IPS DF 4.7 (cell line): Measurements from ENCODE around the gene P3H3.

ENCODE experiments used
- DNase-seq: peaks from one replicate; pipeline ENCODE4 v3.0.0-alpha.2; 2013; ENCODE audit warnings: low spot score; ENCODE audit errors: extremely low read depth

Gene P3H3, protein sequence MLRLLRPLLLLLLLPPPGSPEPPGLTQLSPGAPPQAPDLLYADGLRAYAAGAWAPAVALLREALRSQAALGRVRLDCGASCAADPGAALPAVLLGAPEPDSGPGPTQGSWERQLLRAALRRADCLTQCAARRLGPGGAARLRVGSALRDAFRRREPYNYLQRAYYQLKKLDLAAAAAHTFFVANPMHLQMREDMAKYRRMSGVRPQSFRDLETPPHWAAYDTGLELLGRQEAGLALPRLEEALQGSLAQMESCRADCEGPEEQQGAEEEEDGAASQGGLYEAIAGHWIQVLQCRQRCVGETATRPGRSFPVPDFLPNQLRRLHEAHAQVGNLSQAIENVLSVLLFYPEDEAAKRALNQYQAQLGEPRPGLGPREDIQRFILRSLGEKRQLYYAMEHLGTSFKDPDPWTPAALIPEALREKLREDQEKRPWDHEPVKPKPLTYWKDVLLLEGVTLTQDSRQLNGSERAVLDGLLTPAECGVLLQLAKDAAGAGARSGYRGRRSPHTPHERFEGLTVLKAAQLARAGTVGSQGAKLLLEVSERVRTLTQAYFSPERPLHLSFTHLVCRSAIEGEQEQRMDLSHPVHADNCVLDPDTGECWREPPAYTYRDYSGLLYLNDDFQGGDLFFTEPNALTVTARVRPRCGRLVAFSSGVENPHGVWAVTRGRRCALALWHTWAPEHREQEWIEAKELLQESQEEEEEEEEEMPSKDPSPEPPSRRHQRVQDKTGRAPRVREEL

DNA sequence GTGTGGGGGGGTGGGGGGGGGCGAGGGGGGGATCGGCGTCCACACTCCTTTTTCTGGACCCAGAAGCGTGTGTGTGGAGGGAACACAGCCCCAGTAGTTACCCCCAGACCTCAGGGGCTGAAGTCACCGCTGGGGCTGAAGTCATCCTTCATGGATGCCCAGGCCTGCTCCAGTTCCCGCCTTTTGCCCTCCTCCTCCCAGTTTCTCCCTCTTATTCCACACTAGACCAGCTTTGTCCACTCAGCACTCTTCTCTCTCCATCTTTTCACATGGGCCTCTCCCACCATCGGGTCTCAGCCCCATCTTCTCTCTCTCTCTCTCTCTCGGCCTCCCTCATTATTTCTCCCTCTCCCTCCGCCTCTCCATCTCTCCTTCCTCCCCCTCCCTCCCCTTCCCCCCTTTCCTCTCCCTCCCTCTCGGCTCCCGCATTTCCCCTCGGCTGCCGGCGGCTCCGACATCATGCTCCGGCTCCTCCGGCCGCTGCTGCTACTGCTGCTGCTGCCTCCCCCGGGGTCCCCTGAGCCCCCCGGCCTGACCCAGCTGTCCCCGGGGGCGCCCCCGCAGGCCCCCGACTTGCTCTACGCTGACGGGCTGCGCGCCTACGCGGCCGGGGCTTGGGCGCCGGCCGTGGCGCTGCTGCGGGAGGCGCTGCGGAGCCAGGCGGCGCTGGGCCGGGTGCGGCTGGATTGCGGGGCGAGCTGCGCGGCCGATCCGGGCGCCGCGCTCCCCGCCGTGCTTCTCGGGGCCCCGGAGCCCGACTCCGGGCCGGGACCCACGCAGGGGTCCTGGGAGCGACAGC is at the start of gene P3H3:
Gene P3H3, plus strand, starts transcription at position 426 of the 799 bp plus-strand sequence. Its CDS starts 34 bp downstream, at position 460.
- no peak for DNase-seq

DNA sequence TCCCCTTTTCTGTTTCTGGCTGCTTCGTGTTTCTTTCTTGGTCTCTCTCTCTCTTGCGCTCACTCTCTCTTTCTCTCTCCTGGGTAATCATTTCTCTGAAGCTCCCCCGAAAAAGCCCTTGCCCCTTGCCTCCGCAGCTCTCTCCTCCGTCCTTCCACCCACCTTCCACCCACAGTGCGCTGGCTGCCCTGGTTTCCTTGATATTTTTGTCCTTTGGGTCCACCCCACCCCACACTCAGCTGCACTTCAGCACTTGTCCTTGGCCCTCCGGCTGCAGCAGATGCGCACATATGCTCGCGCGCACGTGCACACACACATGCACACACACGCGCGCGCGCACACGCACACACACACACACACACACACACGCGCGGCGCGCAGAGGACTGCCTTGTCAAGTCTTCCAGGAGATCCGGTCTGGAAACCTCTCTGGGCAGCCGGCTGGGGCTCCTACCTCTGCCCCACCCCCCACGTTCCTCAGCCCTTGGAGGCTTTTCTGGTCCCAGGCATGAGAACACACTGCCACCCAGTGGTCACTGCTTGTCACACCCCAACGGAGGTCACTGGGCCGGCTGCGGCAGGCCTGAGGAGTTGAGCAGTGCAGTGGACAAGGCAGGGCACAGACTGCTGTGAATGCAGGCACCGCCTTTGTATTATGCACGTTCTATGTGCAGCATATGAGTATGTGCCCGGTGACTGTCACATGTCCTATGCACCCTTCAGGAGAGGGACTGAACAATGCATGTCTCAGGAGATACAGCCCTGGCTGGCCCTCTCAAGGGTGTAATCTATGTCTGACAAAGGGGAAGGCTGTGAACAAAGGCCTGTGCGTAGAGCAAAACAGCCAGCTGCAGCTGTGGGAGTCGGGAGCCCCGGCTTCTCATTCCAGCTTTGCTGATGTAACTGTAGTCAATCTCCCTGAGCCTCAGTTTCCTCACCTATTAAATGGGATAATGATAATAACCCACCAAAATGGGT is 49.3 kb upstream of the P3H3 start:
- DNase-seq, result no peak

DNA sequence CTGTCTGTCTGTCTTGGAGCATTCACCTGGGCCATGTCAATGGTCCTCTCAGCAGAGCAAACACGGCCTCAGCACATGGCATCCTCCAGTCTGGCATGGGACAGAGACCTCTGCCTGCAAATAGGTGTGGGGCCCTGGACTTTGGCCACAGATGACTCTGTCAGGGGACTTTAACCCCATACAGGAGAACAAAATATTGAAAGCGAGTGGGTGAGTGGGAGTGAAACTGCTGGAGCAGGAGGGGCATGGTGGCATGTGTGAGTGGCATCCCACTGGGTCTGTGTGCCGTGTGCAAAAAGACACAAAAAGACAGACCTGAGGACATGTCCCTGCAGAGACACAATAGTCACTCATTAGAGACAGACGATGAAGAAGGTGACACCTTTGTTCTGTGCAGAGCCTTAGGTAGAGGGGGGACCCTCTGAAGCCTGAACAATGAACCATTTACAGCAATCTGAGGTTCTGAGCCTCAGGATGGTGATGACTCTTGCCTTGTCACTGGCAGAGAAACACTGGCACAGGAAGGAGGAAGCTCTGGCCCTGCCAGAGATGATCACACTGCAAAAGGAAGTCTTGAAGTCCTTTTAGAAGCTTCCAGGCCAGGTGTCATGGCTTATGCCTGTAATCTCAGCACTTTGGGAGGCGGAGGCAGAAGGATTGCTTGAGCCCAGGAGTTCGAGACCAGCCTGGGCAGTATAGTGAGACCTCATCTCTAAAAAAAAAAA is 48.3 kb upstream of the P3H3 start:
- no peak for DNase-seq

DNA sequence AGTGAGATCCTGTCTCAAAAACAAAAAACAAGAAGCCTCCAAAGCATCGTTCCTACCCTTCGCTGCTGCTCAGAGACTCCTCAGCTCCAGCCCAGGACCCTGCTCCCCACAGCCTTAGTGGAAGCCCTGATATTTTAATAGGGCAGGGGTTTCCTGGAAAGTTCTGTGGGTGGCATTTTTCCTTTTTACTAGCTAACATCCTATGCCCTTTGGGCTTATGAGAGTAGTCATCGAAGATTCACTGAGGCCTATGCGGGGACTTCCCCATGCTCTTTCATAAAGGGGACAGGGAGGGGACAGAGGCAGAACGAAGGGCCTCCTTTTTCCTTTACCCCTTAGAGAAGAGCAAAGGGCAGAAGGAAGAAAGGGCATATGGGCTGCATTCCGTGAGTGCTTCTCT is 47.6 kb upstream of the P3H3 start:
- no peak for DNase-seq

DNA sequence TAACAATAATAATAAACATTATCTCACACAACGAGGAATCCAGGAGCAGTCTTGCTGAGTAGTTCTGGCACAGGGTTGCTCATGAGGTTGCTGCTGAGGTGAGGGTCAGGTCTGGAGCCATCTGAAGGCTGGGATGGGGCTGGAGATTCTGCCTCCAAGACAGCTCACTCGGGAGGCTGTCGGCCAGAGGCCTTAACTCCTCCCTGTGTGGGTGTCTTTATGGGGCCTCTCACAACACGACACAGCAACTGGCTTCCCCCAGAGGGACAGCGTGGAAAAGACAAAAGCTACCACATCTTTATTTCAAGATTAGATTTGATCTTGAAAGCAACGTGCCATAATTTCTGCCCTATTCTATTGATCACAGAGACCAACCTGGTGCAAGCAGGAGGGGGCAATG is 46.1 kb upstream of the P3H3 start:
- DNase-seq, result no peak

DNA sequence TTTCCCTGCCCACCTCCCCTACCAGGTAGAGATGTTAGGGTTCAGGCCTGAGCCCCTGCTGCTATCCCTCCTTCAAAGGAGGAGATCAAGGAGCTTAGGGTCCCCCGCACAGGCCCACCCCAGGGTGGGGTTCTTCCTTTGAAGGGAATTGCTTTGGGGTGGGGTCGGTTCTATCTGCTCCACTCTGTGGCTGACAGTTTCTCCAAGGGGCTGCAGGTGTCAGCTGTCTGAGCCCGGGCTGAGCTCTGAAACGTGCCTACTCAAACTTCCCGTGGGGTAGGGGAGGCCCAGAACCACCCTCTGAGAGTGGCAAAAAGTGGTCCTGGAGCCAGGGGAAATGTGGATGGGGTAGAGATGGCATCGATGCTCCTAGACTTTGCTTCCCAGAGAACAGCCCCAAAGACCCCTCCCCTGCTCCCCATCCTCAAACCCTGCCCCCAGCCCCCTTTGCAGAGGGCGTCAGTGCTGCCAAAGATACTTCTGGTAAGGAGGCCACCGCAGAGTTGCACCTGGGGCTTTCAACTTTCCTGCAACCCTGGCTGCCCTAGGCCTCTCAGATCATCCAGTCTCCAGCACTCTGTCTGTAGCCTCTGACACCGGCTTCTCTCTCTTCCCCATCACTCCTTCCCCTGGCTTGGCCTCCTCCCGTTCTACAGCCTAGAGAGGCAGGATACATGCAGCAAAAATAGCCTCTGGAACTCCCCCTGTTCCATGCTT is 45.2 kb upstream of the P3H3 start:
- DNase-seq, result no peak

DNA sequence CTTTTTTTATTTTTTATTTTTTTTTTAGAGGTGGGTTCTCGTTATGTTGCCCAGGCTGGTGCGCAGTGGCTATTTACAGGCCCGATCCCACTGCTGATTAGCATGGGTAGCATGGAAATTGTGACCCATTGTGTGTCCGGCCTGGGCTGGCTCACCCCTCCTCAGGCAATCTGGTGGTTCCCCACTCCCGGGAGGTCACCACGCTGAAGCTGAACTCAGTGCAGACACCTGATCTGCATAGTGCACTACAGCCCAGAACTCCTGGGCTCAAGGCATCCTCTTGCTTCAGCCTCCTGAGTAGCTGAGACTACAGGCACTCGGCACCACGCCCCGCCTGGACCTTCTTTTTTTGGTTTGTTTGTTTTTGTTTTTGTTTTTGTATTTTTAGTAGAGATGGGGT is 44.4 kb upstream of the P3H3 start:
- no peak for DNase-seq

DNA sequence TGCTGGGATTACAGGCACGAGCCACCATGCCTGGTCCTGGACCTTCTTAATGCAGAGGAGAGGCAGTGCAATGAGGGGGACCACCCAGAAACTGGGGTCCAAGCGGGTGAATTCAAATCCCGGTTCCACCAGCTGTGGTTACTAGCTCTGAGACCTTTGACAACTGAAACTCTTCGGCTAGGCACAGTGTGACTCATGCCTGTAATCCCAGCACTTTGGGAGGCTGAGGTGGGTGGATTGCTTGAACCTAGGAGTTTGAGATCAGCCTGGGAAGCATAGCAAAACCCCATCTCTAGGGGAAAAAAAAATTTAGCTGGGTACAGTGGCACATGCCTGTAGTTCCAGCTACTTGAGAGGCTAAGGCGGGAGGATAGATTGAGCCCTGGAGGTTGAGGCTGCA is 43.9 kb upstream of the P3H3 start:
- DNase-seq, result no peak

DNA sequence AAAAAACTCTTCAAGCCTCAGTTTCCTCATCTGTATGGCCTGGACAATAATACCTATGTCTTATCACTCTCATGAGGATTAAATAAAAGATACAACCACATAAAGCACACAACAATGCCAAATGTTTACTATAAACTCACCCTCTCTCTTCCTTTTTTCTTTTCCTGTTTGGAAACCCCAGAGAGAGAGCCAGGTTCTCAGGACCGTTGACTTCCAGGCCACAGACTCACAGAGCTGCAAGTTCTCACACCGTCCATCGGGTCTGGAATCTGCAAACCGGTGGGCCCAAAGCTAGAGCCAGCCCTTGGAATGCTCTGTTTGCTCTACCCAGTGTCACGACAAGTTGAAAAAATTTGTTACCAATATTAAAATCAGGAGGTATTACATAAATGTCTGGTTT is 43.4 kb upstream of the P3H3 start:
- no peak for DNase-seq

DNA sequence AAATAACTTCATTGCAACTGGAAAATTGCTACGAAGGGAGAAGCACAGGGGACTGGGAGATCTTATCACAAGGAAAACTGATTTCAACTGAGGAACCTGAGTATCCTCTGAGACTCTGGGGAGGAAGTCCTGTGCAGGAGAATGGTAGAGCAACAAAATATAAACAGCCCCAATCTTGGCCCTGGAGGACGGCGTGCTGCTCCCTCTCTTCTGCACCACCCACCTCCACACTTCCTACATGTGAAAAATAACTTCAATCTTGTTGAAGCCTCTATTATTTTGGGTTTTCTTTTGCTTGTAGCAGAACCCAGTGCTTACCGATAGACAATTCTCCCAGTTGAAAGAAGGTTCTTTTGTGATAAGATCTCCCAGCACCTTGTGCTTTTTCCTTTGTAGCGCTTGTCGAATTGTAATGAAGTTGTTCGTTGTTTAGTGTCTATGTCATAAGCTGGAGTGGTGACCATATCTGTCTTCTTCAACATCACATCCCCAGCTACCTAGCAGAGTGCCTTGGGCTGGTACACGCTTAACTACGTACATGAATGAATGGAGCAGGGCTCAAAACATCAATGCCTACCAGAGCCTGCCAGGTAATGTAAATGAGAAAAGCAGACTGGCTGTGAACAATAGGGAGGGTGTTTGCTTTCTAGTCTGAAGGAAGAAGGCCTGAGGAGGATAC is 41.7 kb upstream of the P3H3 start:
- DNase-seq, result no peak

DNA sequence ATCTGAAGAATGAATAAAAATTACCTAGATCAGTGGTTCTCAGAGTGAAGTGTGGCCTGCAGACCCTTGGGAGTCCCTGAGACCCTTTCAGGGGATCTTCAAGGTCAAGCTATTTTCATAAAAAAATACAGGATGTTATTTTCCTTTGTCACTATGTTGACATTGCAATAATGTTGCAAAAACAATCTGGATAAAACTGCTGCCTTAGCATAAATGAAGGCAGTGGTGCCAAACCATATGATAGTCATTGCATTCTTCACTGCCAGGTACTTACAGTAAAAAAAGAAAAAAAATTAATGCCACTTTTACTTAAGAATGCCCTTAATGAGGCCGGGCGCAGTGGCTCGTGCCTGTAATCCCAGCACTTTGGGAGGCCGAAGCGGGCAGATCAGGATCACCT is 40.9 kb upstream of the P3H3 start:
- no peak for DNase-seq

DNA sequence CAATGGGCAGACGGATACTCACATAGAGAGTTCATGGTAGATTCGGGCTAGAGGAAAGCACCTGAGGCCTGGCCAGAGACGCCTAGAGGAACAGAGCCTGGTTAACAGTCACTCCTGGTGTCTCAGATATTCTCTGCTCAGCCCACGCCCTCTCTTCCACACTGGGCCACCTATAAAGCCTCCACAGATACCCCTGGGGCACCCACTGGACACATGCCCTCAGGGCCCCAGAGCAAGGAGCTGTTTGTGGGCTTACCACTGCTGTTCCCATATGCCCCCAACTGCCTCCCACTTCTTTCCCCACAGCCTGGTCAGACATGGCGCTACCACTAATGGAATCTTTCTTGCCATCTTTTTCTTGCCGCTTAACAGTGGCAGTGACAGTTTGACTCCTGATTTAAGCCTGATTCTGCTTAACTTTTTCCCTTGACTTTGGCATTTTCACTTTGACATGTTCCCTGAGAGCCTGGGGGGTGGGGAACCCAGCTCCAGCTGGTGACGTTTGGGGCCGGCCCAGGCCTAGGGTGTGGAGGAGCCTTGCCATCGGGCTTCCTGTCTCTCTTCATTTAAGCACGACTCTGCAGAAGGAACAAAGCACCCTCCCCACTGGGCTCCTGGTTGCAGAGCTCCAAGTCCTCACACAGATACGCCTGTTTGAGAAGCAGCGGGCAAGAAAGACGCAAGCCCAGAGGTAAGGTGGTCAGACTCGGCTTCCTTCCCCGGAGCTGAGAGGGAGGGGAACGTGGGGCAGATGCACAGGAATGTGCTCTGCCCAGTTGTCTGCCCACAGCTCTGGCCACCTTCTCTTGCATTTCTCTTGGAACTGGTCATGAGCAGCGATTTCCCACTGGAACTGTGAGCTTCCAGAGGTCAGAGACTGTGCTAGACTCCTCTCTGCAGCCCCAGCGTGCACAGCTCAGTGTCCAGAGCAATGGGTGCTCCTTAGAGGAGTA is 39.0 kb upstream of the P3H3 start, which contains the start of gene CD4:
Gene CD4, plus strand, starts transcription at position 557 of the 953 bp plus-strand sequence. CDS start 10,611 bp downstream, outside the sequence.
- DNase-seq, result no peak

DNA sequence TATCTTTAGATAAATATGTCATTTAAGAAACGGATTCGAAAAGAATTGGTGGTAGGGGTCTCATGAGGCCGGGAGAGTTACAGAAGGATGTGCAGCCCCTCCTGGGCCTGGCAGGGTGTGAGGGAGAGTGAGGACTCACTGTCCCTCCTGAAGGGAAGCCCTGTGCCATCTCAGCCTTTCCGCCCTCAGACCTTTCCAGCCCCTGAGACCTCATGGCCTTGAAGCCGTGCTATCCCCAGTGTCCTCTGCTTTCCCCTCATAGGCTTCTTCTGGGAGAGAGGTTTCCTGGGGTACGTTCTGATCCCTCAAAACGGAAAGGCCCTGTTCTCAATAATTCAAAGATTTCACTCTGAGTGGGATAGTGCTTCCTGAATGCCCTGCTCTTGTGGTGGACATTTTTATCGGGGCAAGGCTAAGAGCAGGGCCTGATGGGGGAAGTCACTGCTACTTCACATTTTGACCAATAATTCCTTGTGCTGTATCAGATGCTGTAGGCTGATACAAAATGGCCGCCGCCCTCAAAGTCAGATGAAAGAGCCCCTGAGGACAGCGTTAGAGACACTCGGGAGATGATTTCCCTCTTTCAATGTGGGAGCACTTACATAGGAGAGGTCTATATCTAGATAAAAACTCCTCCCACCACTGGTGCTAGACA is 37.6 kb upstream of the P3H3 start:
- no peak for DNase-seq

DNA sequence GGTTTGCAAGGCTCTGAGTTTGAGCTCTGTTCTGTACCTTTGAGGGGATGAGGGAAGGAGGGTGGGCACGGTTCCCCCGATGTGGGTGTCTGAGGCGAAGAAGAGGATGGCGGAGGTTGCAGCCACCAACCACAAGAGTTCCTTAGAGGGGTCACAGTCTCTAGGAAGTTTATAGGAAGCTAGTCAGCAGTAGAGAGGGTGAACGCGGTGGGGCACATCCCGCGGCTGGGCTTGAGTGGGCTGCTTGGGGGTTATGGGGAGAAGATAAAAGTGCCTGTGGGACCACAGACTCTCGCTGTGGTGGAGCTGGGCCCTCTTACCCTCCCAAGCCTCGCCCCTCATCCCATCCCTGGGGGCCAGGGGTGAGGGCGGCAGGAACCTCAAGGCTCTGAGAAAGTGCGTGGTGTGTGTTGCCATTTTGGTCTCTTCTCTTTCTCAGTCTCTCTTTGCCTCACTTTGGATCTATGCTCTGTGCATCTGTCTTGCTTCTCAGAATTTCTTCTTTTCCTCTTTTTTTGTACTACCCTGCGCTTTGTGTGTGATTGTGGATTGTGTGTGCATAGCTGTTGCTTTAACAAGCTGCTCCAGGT is 36.2 kb upstream of the P3H3 start:
- no peak for DNase-seq

DNA sequence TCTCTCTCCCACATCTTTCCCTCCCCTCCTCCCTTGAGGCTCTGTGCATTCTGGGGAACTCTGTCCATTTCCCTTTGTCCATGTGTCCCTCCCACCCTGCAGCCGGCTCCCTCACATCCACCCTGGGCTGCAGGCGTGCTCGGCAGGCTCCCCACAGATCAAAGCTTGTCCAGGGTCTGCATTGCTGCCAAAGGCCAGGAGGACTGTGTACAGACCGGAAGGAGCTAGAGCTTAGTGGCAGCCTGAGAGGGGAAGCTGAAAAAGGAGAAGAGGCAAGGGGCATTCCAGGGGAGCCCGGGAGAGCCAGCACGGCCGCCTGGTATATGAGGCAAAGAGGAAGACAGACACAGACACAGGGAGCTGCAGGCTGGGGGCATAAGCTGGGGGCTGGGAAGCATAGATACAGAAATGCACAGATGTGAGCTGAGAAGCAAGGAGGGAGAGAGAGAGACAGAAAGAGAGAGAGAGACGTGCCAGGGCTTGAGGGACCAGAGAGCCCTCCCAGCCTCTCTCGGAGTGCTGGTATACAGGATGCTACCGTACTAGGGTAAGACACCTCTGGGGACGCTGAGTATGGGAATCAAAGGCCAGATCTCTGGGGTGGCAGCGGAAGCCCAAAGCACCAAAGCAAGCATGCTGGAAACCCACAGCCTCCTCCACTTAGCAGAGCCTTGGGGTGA is 35.5 kb upstream of the P3H3 start:
- no peak for DNase-seq

DNA sequence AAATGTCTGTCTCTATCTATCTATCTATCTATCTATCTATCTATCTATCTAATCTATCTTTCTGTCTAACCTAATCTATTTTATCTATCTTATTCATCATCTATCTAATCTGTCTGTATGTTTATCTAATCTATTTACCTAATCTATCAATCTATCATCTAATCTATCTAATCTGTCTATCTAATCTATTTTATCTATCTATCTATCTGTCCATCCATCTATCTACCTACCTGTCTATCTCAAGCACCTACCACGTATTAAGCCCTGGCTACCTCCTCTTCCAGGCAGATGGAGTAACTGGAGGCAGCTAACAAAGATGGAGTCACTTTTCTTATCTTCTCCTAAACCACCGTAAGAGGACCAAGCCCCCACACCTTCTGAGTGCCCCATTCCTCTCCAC is 33.1 kb upstream of the P3H3 start:
- DNase-seq, result no peak
